ENCODE measurements around the gene ALS2CL.

The ALS2CL gene

GRCh38 chr3:46632792-46633191 lies 60.7 kb downstream of the ALS2CL start:
- no peak for DNase-seq (ENCODE audit: low spot score)
- TF ChIP-seq, protein P1, sequence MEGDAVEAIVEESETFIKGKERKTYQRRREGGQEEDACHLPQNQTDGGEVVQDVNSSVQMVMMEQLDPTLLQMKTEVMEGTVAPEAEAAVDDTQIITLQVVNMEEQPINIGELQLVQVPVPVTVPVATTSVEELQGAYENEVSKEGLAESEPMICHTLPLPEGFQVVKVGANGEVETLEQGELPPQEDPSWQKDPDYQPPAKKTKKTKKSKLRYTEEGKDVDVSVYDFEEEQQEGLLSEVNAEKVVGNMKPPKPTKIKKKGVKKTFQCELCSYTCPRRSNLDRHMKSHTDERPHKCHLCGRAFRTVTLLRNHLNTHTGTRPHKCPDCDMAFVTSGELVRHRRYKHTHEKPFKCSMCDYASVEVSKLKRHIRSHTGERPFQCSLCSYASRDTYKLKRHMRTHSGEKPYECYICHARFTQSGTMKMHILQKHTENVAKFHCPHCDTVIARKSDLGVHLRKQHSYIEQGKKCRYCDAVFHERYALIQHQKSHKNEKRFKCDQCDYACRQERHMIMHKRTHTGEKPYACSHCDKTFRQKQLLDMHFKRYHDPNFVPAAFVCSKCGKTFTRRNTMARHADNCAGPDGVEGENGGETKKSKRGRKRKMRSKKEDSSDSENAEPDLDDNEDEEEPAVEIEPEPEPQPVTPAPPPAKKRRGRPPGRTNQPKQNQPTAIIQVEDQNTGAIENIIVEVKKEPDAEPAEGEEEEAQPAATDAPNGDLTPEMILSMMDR (IDR thresholded peaks at IDR 0.05; ENCODE audit: extremely low read depth, missing control alignments), result no peak

DNA sequence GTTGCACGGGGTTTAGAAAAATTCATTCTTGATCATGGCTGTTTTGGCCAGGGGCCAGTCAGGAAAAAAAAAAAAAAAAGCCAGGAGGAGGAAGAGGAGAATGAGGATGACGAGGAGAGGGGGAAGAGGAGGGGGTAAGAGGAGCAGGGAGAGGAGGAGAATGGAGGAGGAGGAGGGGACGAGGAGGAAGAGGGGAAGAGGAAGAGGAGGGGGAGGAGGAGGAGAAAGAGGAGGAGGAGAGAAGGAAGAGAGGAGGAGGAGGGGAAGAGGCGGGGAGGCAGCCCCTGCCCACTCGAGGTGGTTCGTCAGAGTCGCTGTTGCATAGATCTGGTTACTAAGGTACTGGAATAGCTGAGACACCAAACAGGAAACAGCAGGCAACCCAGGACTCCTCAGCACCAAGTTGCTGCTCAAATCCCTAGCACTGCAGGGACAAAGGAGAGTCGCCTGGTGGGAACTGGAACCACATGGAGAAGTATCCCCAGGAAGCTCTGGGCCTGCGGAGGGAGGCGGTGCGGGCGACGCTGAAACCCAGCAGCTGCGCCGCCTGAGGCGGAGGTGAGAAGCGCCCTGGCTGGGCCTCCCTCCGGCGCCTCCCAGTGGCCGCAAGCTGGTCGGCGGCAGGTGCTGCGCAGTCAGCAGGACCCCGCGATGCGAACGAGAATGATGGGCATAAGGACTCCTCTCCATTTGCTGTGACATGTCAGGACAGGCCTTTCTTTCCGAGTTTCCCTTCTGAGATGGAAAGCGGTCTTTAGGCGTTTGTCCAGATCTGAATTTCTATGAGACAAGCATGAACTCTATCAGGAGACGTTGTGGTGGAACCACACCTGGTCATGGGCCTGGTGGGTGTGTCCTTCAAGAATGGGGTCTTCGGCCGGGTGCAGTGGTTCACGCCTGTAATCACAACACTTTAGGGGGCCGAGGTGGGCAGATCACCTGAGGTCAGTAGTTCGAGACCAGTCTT lies 63.6 kb downstream of the ALS2CL start:
- DNase-seq (ENCODE audit: low spot score), result peak; percentile 82
- TF ChIP-seq, protein P1 (IDR thresholded peaks at IDR 0.05; ENCODE audit: extremely low read depth, missing control alignments), result peak; percentile 100

DNA sequence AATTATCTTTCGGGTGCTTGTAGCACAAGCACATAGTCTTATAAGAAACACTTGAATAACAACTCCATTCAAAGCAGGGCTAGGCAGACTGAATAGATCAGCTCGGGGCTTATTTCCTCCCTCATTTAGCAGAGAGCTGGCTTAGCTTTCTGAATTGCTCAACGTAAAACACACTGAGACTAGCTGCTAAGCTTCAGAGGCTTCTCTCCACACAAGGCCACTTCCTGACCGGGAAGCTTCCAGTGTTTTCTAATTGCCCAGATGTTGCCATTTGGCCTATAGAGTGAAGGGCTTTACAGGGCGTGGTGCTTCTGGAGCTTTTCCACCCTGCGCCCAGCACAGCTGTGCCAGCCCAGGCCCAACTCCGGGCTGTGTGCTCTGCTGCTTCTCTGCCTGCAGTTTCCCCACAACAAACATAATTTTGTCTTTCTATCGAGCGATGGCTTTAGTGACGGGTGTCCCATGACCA lies 64.5 kb downstream of the ALS2CL start:
- TF ChIP-seq, protein P1 (IDR thresholded peaks at IDR 0.05; ENCODE audit: extremely low read depth, missing control alignments), result no peak
- no peak for DNase-seq (ENCODE audit: low spot score)

DNA sequence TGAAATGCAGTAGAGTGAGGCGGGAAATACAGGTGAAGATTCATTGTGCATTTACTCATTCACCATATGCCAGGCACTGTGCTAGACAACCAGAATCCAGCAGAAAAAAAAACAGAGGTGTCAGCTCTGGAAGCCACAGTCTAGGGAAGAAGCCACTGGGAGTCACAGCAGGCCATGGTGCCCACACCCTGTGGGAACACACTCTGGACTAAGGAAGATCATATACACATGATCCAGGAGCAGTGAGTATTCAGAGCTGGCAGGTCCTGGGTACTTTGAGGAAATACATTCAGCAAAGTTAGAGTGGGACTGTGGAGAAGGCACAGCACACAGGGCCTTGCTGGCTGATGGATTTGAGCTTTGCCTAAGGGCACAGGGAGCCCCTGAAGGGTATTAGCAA lies 66.4 kb downstream of the ALS2CL start:
- no peak for DNase-seq (ENCODE audit: low spot score)
- TF ChIP-seq, protein P1 (IDR thresholded peaks at IDR 0.05; ENCODE audit: extremely low read depth, missing control alignments), result no peak

DNA sequence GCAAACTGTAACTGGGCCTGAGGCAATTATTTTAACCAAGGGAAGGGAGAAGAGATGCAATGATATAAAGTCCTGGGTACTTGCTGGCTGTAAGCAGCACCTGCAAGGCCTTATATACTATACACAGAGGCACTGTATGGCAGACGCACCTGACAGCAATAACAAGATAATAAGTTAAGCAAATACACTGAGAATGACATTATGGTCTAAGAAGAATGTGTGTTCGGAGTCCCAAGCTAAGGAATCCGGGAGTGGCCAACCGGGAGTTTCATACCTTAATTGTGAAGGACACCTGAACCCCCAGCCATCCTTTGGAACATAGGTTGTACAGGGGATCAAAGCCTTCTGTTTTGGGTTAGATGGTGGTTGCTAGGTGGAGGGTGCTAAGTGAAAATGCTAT lies 67.4 kb downstream of the ALS2CL start:
- DNase-seq (ENCODE audit: low spot score), result no peak
- TF ChIP-seq, protein P1 (IDR thresholded peaks at IDR 0.05; ENCODE audit: extremely low read depth, missing control alignments), result no peak

- no peak for DNase-seq (ENCODE audit: low spot score)
- TF ChIP-seq, protein P1 (IDR thresholded peaks at IDR 0.05; ENCODE audit: extremely low read depth, missing control alignments), result no peak
These were observed 68.4 kb downstream of the ALS2CL start for GRCh38 chr3:46624975-46625490.

GRCh38 chr3:46624533-46624932 lies 68.9 kb downstream of the ALS2CL start:
- DNase-seq (ENCODE audit: low spot score), result no peak
- TF ChIP-seq, protein P1 (IDR thresholded peaks at IDR 0.05; ENCODE audit: extremely low read depth, missing control alignments), result no peak

All from GM20000 (cell line).